GM23338 (cell line): Measurements from ENCODE around the gene HSD17B2. TPM values are rescaled to one million over a fixed set of nuclear protein-coding genes. Genes with fewer than 3 reads are reported as not detected.

Source experiments
- ATAC-seq: fragments of 200-7000 bp; cut with Tn5 transposase; 3 replicates; pipeline ENCODE4 v1.9.1; 2020
- DNase-seq: peaks from one replicate; pipeline ENCODE4 v3.0.0-alpha.2; 2015; ENCODE audit warnings: low spot score
- H2AFZ ChIP-seq: fragments of 200-600 bp; sonication (generic); 2 replicates; pipeline ENCODE4 v1.8.0; 2016; ENCODE audit warnings: antibody characterized with exemption, mild to moderate bottlenecking, moderate library complexity
- H3F3A ChIP-seq: fragments of 200-600 bp; sonication (generic); replicated peaks from 2 replicates; pipeline ENCODE4 v1.8.0; 2017; ENCODE audit warnings: antibody characterized with exemption, mixed run types, low read depth
- H3K27ac ChIP-seq: fragments of 200-600 bp; sonication (generic); 2 replicates; pipeline ENCODE4 v1.6.1; 2016; ENCODE audit warnings: low read depth
- H3K27me3 ChIP-seq: fragments of 200-600 bp; sonication (generic); 2 replicates; pipeline ENCODE4 v1.8.0; 2016; ENCODE audit warnings: mild to moderate bottlenecking, mixed run types, moderate library complexity; ENCODE audit not compliant: insufficient read depth
- H3K36me3 ChIP-seq: fragments of 200-600 bp; sonication (generic); 2 replicates; pipeline ENCODE4 v1.8.0; 2016; ENCODE audit warnings: mild to moderate bottlenecking; ENCODE audit not compliant: insufficient read depth
- H3K4me1 ChIP-seq: fragments of 200-600 bp; sonication (generic); 2 replicates; pipeline ENCODE4 v1.8.0; 2016; ENCODE audit warnings: mild to moderate bottlenecking, moderate library complexity; ENCODE audit not compliant: insufficient read depth
- H3K4me2 ChIP-seq: fragments of 200-600 bp; sonication (generic); 2 replicates; pipeline ENCODE4 v1.7.1; 2017; ENCODE audit warnings: mixed run types
- H3K4me3 ChIP-seq: fragments of 200-600 bp; sonication (generic); 2 replicates; pipeline ENCODE4 v1.6.1; 2016; ENCODE audit warnings: mixed run types
- H3K79me2 ChIP-seq: fragments of 200-600 bp; sonication (generic); replicated peaks from 2 replicates; pipeline ENCODE4 v1.8.0; 2017; ENCODE audit warnings: mild to moderate bottlenecking; ENCODE audit not compliant: insufficient read depth
- H3K9me2 ChIP-seq: fragments of 200-600 bp; sonication (generic); 2 replicates; pipeline ENCODE4 v1.8.0; 2017; ENCODE audit not compliant: insufficient read depth
- H4K20me1 ChIP-seq: fragments of 200-600 bp; sonication (generic); replicated peaks from 2 replicates; pipeline ENCODE4 v1.8.0; 2017; ENCODE audit warnings: mild to moderate bottlenecking; ENCODE audit not compliant: insufficient read depth
- H3K27ac Mint-ChIP-seq: 2 replicates; pipeline ENCODE4 v1.8.0; 2020; ENCODE audit warnings: inconsistent platforms, mild to moderate bottlenecking, moderate library complexity, mixed read lengths
- H3K27me3 Mint-ChIP-seq: 3 replicates; pipeline ENCODE4 v1.8.0; 2022; ENCODE audit warnings: low read depth, mild to moderate bottlenecking, moderate library complexity, mixed read lengths, inconsistent platforms; ENCODE audit not compliant: insufficient read depth, poor library complexity
- H3K36me3 Mint-ChIP-seq: 3 replicates; pipeline ENCODE4 v1.8.0; 2021; ENCODE audit warnings: low read depth, mild to moderate bottlenecking, inconsistent platforms, moderate library complexity, mixed read lengths
- H3K4me1 Mint-ChIP-seq: 3 replicates; pipeline ENCODE4 v1.8.0; 2020; ENCODE audit warnings: mild to moderate bottlenecking, inconsistent platforms, mixed read lengths
- H3K4me3 Mint-ChIP-seq: 3 replicates; pipeline ENCODE4 v1.8.0; 2021; ENCODE audit warnings: moderate library complexity, mild to moderate bottlenecking, inconsistent platforms, mixed read lengths
- H3K9me3 Mint-ChIP-seq: 3 replicates; pipeline ENCODE4 v1.8.0; 2020; ENCODE audit warnings: moderate library complexity, mild to moderate bottlenecking, inconsistent platforms, mixed read lengths
- CREB1 ChIP-seq: fragments of 250-450 bp; sonication (Bioruptor Pico); IDR thresholded peaks from 2 replicates; pipeline ENCODE4 v1.5.0; 2020; ENCODE audit warnings: low read depth, mild to moderate bottlenecking, moderate library complexity
- CTCF ChIP-seq, 2 experiments: fragments of 200-600 bp in 1 of 2; sonication (generic) in 1 of 2; conservative IDR thresholded peaks; 2 replicates each; pipeline versions ENCODE4 v1.5.1 to v1.6.1; 2016 to 2017; ENCODE audit warnings: antibody characterized with exemption in 2 of 2, low read depth in 2 of 2, mild to moderate bottlenecking in 2 of 2, moderate library complexity in 1 of 2
- ETS1 ChIP-seq: IDR thresholded peaks from 2 replicates; pipeline ENCODE4 v1.6.1; 2016; ENCODE audit warnings: antibody characterized with exemption
- EZH2 ChIP-seq: fragments of 200-600 bp; sonication (generic); IDR thresholded peaks from one replicate; pipeline ENCODE4 v1.8.0; 2017; ENCODE audit warnings: antibody characterized with exemption, mild to moderate bottlenecking, low read depth; ENCODE audit not compliant: unreplicated experiment
- NANOG ChIP-seq: IDR thresholded peaks from 2 replicates; pipeline ENCODE4 v1.6.1; 2016; ENCODE audit warnings: antibody characterized with exemption, borderline replicate concordance
- REST ChIP-seq: IDR thresholded peaks from one replicate; pipeline ENCODE4 v1.6.1; 2018; ENCODE audit warnings: antibody characterized with exemption; ENCODE audit not compliant: unreplicated experiment
- STAT1 ChIP-seq: IDR thresholded peaks from one replicate; pipeline ENCODE4 v1.6.1; 2016; ENCODE audit warnings: antibody characterized with exemption; ENCODE audit not compliant: unreplicated experiment
- ZNF114 ChIP-seq: fragments of 250-450 bp; sonication (Bioruptor Pico); IDR thresholded peaks from 2 replicates; pipeline ENCODE4 v1.5.0; 2020; ENCODE audit warnings: mild to moderate bottlenecking, moderate library complexity
- ZNF331 ChIP-seq: fragments of 250-450 bp; sonication (Bioruptor Pico); IDR thresholded peaks from 2 replicates; pipeline ENCODE4 v1.5.0; 2020; ENCODE audit warnings: low read depth, mild to moderate bottlenecking, moderate library complexity
- polyA plus RNA-seq: library from polyadenylated mRNA; unstranded; fragments of >200 nt; fragmentation: Nextera tagmentation; extraction: Ambion mirVana; gene quantifications from 2 replicates; pipeline ENCODE4 v1.2.1, GENCODE V29; 2016
- total RNA-seq: library from RNA; depleted of rRNA; stranded (reverse); fragments of >200 nt; shearing (Covaris generic); gene quantifications from 2 replicates; pipeline ENCODE4 v1.2.3, GENCODE V29; 2014
- TF ChIP-seq, protein P1 (sequence below): fragments of 250-450 bp; sonication (Bioruptor Pico); IDR thresholded peaks from 2 replicates; pipeline ENCODE4 v1.5.0; 2020; ENCODE audit warnings: mild to moderate bottlenecking, moderate library complexity

Gene HSD17B2
- total and polyA plus RNA-seq, 2 experiments from 2014 or later = 0.29 TPM; not detected in 1

GRCh38 chr16:82078125-82078524 lies 43.1 kb downstream of the HSD17B2 start:
- Histone ChIP-seq H3K27ac (no peak overlapping the region), H2AFZ (no peak overlapping the region), H3K36me3 (no peaks in the 10 kb centered on the region; the same call in 1 of the 2 replicates), H3K4me1 (no peaks in the 10 kb centered on the region), H3K79me2 (no peaks in the 10 kb centered on the region), H4K20me1 (no peaks in the 10 kb centered on the region), H3K4me2 (no peak overlapping the region), H3K9me2 (peaks cover 8% of the 10 kb centered on the region), H3F3A (no peaks in the 10 kb centered on the region), H3K4me3 (no peak overlapping the region), H3K27me3 (no peaks in the 10 kb centered on the region)
- no peaks in the 10 kb centered on the region for H3K4me1 Mint-ChIP-seq
- H3K27ac Mint-ChIP-seq = no peak overlapping the region
- H3K4me3 Mint-ChIP-seq = no peak overlapping the region
- H3K9me3 Mint-ChIP-seq = peaks cover 40% of the 10 kb centered on the region
- no peak for TF ChIP-seq STAT1
- no peak for TF ChIP-seq CREB1
- TF ChIP-seq, protein P1, sequence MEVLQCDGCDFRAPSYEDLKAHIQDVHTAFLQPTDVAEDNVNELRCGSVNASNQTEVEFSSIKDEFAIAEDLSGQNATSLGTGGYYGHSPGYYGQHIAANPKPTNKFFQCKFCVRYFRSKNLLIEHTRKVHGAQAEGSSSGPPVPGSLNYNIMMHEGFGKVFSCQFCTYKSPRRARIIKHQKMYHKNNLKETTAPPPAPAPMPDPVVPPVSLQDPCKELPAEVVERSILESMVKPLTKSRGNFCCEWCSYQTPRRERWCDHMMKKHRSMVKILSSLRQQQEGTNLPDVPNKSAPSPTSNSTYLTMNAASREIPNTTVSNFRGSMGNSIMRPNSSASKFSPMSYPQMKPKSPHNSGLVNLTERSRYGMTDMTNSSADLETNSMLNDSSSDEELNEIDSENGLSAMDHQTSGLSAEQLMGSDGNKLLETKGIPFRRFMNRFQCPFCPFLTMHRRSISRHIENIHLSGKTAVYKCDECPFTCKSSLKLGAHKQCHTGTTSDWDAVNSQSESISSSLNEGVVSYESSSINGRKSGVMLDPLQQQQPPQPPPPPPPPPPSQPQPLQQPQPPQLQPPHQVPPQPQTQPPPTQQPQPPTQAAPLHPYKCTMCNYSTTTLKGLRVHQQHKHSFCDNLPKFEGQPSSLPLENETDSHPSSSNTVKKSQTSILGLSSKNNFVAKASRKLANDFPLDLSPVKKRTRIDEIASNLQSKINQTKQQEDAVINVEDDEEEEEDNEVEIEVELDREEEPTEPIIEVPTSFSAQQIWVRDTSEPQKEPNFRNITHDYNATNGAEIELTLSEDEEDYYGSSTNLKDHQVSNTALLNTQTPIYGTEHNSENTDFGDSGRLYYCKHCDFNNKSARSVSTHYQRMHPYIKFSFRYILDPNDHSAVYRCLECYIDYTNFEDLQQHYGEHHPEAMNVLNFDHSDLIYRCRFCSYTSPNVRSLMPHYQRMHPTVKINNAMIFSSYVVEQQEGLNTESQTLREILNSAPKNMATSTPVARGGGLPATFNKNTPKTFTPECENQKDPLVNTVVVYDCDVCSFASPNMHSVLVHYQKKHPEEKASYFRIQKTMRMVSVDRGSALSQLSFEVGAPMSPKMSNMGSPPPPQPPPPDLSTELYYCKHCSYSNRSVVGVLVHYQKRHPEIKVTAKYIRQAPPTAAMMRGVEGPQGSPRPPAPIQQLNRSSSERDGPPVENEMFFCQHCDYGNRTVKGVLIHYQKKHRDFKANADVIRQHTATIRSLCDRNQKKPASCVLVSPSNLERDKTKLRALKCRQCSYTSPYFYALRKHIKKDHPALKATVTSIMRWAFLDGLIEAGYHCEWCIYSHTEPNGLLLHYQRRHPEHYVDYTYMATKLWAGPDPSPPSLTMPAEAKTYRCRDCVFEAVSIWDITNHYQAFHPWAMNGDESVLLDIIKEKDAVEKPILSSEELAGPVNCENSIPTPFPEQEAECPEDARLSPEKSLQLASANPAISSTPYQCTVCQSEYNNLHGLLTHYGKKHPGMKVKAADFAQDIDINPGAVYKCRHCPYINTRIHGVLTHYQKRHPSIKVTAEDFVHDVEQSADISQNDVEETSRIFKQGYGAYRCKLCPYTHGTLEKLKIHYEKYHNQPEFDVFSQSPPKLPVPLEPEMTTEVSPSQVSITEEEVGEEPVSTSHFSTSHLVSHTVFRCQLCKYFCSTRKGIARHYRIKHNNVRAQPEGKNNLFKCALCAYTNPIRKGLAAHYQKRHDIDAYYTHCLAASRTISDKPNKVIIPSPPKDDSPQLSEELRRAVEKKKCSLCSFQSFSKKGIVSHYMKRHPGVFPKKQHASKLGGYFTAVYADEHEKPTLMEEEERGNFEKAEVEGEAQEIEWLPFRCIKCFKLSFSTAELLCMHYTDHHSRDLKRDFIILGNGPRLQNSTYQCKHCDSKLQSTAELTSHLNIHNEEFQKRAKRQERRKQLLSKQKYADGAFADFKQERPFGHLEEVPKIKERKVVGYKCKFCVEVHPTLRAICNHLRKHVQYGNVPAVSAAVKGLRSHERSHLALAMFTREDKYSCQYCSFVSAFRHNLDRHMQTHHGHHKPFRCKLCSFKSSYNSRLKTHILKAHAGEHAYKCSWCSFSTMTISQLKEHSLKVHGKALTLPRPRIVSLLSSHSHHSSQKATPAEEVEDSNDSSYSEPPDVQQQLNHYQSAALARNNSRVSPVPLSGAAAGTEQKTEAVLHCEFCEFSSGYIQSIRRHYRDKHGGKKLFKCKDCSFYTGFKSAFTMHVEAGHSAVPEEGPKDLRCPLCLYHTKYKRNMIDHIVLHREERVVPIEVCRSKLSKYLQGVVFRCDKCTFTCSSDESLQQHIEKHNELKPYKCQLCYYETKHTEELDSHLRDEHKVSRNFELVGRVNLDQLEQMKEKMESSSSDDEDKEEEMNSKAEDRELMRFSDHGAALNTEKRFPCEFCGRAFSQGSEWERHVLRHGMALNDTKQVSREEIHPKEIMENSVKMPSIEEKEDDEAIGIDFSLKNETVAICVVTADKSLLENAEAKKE (CRISPR knock-in tag) = no peak
- no peak for TF ChIP-seq ETS1
- TF ChIP-seq CTCF (conservative IDR thresholded peaks at IDR 0.05; ENCODE audit: low read depth in 2 of 2) = no peak
- TF ChIP-seq NANOG = no peak
- TF ChIP-seq EZH2 = no peak
- no peak for TF ChIP-seq ZNF114 (CRISPR knock-in tag)
- no peak for TF ChIP-seq REST
- TF ChIP-seq ZNF331 (CRISPR knock-in tag) = no peak
- H3K36me3 Mint-ChIP-seq = peaks cover 2% of the 10 kb centered on the region; the same call in 2 of the 3 replicates
- H3K27me3 Mint-ChIP-seq = no peaks in the 10 kb centered on the region
- DNase-seq (no peak), ATAC-seq (no peak)
